GM12878 (cell line): Measurements from ENCODE around the gene MYBPHL.

Source experiments
- CBX5 ChIP-seq: sonication (generic); IDR thresholded peaks from 2 replicates; pipeline ENCODE4 v1.6.1; 2016; ENCODE audit warnings: low read depth, moderate library complexity, mild to moderate bottlenecking, inconsistent platforms
- CHD1 ChIP-seq: IDR thresholded peaks from 2 replicates; pipeline ENCODE4 v1.6.1; 2012; ENCODE audit warnings: low read depth, low read length, improper control_type of control experiment
- CTCF ChIP-seq, 3 experiments: IDR thresholded peaks in 2 of 3; conservative IDR thresholded peaks in 1 of 3; 2 replicates each; pipeline ENCODE4 v1.5.1; 2011; ENCODE audit warnings: low read depth in 3 of 3, low read length in 3 of 3, mild to moderate bottlenecking in 3 of 3, control low read depth in 2 of 3, moderate library complexity in 2 of 3, inconsistent platforms in 1 of 3, mixed read lengths in 1 of 3; ENCODE audit not compliant: control insufficient read depth in 2 of 3, insufficient read depth in 1 of 3; ENCODE audit errors: extremely low read depth in 1 of 3
- EZH2 ChIP-seq: IDR thresholded peaks from 2 replicates; pipeline ENCODE4 v1.6.1; 2012; ENCODE audit warnings: low read depth, mild to moderate bottlenecking, control low read depth, inconsistent platforms, low read length, borderline replicate concordance; ENCODE audit not compliant: control insufficient read depth
- GABPA ChIP-seq: IDR thresholded peaks from 2 replicates; pipeline ENCODE4 v1.6.1; 2014; ENCODE audit warnings: antibody characterized with exemption, low read depth, mild to moderate bottlenecking, inconsistent platforms
- IKZF1 ChIP-seq: fragments of 450-650 bp; conservative IDR thresholded peaks from 2 replicates; pipeline ENCODE4 v1.6.1; 2017; ENCODE audit warnings: antibody characterized with exemption, mild to moderate bottlenecking
- JUNB ChIP-seq: IDR thresholded peaks from 2 replicates; pipeline ENCODE4 v1.6.1; 2016; ENCODE audit warnings: antibody characterized with exemption, mild to moderate bottlenecking
- KDM1A ChIP-seq: fragments of 200-600 bp; sonication (generic); IDR thresholded peaks from 2 replicates; pipeline ENCODE4 v1.6.1; 2016; ENCODE audit warnings: borderline replicate concordance
- MAX ChIP-seq: IDR thresholded peaks from 2 replicates; pipeline ENCODE4 v1.6.1; 2012; ENCODE audit warnings: low read depth, low read length, improper control_type of control experiment
- PKNOX1 ChIP-seq: fragments of 450-650 bp; IDR thresholded peaks from 2 replicates; pipeline ENCODE4 v1.6.1; 2016; ENCODE audit warnings: mild to moderate bottlenecking
- POLR2A ChIP-seq: IDR thresholded peaks from 2 replicates; pipeline ENCODE4 v1.6.1; 2011; ENCODE audit warnings: low read depth, mild to moderate bottlenecking, low read length
- POLR2AphosphoS5 ChIP-seq: IDR thresholded peaks from 2 replicates; pipeline ENCODE4 v1.6.1; 2011; ENCODE audit warnings: mild to moderate bottlenecking, low read length, inconsistent platforms
- SIN3A ChIP-seq: IDR thresholded peaks from 2 replicates; pipeline ENCODE4 v1.6.1; 2012; ENCODE audit warnings: low read depth, low read length, improper control_type of control experiment

GRCh38 chr1:109338091-109338490, 31.3 kb upstream of the MYBPHL start:
- TF ChIP-seq SIN3A (no peak), GABPA (no peak), CTCF (IDR thresholded peaks at IDR 0.05 in 2 of 3, conservative IDR thresholded peaks at IDR 0.05 in 1 of 3; ENCODE audit: control insufficient read depth in 2 of 3, extremely low read depth in 1 of 3, insufficient read depth in 1 of 3, low read depth in 3 of 3, low read length in 3 of 3) (no peak), PKNOX1 (no peak), CHD1 (no peak), EZH2 (no peak), JUNB (no peak), KDM1A (no peak), MAX (no peak), POLR2A (no peak), POLR2AphosphoS5 (no peak), CBX5 (no peak), IKZF1 (no peak)
